H9 (cell line): ENCODE results near the gene SCN4A. TPM values are rescaled to one million over a fixed set of nuclear protein-coding genes. Genes with fewer than 3 reads are reported as not detected.

Experiments used
- DNase-seq: peaks from one replicate; pipeline ENCODE4 v3.0.0-alpha.2; 2017
- H2AFZ ChIP-seq: one replicate; pipeline ENCODE4 v1.6.1; 2013; ENCODE audit warnings: mild to moderate bottlenecking, low read length, control low read depth, moderate library complexity
- H2AK5ac ChIP-seq: 2 replicates; pipeline ENCODE4 v1.6.1; 2013; ENCODE audit warnings: low read length, control low read depth, mixed read lengths; ENCODE audit not compliant: insufficient read length
- H2BK120ac ChIP-seq: one replicate; pipeline ENCODE4 v1.6.1; 2013; ENCODE audit warnings: low read depth, mild to moderate bottlenecking, low read length, control low read depth, inconsistent platforms; ENCODE audit not compliant: poor library complexity, severe bottlenecking
- H2BK12ac ChIP-seq: 2 replicates; pipeline ENCODE4 v1.6.1; 2013; ENCODE audit warnings: low read length, control low read depth, mixed read lengths, low read depth; ENCODE audit not compliant: insufficient read length
- H2BK15ac ChIP-seq: 2 replicates; pipeline ENCODE4 v1.6.1; 2013; ENCODE audit warnings: low read depth, low read length, control low read depth
- H2BK20ac ChIP-seq: one replicate; pipeline ENCODE4 v1.6.1; 2013; ENCODE audit warnings: low read depth, mild to moderate bottlenecking, low read length, control low read depth, inconsistent platforms; ENCODE audit not compliant: poor library complexity, severe bottlenecking
- H2BK5ac ChIP-seq: 2 replicates; pipeline ENCODE4 v1.6.1; 2013; ENCODE audit warnings: low read length, control low read depth, mixed read lengths; ENCODE audit not compliant: insufficient read length
- H3K14ac ChIP-seq: 2 replicates; pipeline ENCODE4 v1.6.1; 2013; ENCODE audit warnings: low read length, control low read depth; ENCODE audit not compliant: insufficient read depth
- H3K18ac ChIP-seq: 2 replicates; pipeline ENCODE4 v1.6.1; 2013; ENCODE audit warnings: low read depth, mild to moderate bottlenecking, mixed read lengths, low read length, control low read depth; ENCODE audit not compliant: insufficient read length
- H3K23ac ChIP-seq: 2 replicates; pipeline ENCODE4 v1.6.1; 2013; ENCODE audit warnings: low read length, control low read depth, mixed read lengths, low read depth; ENCODE audit not compliant: insufficient read length
- H3K23me2 ChIP-seq: 2 replicates; pipeline ENCODE4 v1.6.1; 2013; ENCODE audit warnings: low read depth, mild to moderate bottlenecking, mixed read lengths, low read length, control low read depth; ENCODE audit not compliant: insufficient read length, poor library complexity, severe bottlenecking
- H3K27ac ChIP-seq: 2 replicates; pipeline ENCODE4 v1.5.1; 2013; ENCODE audit warnings: low read length, control low read depth, mixed read lengths, low read depth; ENCODE audit not compliant: insufficient read length
- H3K27me3 ChIP-seq: 2 replicates; pipeline ENCODE4 v1.6.1; 2013; ENCODE audit warnings: low read length, control low read depth, inconsistent platforms; ENCODE audit not compliant: insufficient read depth
- H3K4ac ChIP-seq: 2 replicates; pipeline ENCODE4 v1.6.1; 2013; ENCODE audit warnings: low read depth, mild to moderate bottlenecking, control low read depth, inconsistent platforms, low read length, moderate library complexity
- H3K4me1 ChIP-seq: 2 replicates; pipeline ENCODE4 v1.6.1; 2013; ENCODE audit warnings: low read length, control low read depth, inconsistent platforms; ENCODE audit not compliant: insufficient read depth
- H3K4me2 ChIP-seq: 2 replicates; pipeline ENCODE4 v1.6.1; 2013; ENCODE audit warnings: low read length, control low read depth, mixed read lengths; ENCODE audit not compliant: insufficient read length, insufficient read depth
- H3K56ac ChIP-seq: 2 replicates; pipeline ENCODE4 v1.6.1; 2013; ENCODE audit warnings: low read depth, mild to moderate bottlenecking, mixed read lengths, low read length, control low read depth; ENCODE audit not compliant: insufficient read length
- H3K79me1 ChIP-seq: 2 replicates; pipeline ENCODE4 v1.6.1; 2013; ENCODE audit warnings: low read depth, mild to moderate bottlenecking, moderate library complexity, low read length, control low read depth, inconsistent platforms; ENCODE audit not compliant: insufficient read depth, poor library complexity, severe bottlenecking
- H3K79me2 ChIP-seq: 2 replicates; pipeline ENCODE4 v1.6.1; 2013; ENCODE audit warnings: low read length, control low read depth, inconsistent platforms; ENCODE audit not compliant: insufficient read depth
- H3K9ac ChIP-seq: 2 replicates; pipeline ENCODE4 v1.6.1; 2013; ENCODE audit warnings: low read length, control low read depth, mixed read lengths; ENCODE audit not compliant: insufficient read length; ENCODE audit errors: extremely low read depth
- H3K9me3 ChIP-seq: one replicate; pipeline ENCODE4 v1.6.1; 2013; ENCODE audit warnings: low read depth, low read length, inconsistent platforms; ENCODE audit not compliant: control insufficient read depth
- H3T11ph ChIP-seq: one replicate; pipeline ENCODE4 v1.6.1; 2013; ENCODE audit warnings: mild to moderate bottlenecking, low read length, control low read depth, inconsistent platforms
- H4K20me1 ChIP-seq: one replicate; pipeline ENCODE4 v1.6.1; 2013; ENCODE audit not compliant: control insufficient read depth, insufficient read length, insufficient read depth
- H4K5ac ChIP-seq: 2 replicates; pipeline ENCODE4 v1.6.1; 2013; ENCODE audit warnings: low read depth, mild to moderate bottlenecking, mixed read lengths, low read length, control low read depth; ENCODE audit not compliant: insufficient read length
- H4K8ac ChIP-seq: replicated peaks from 2 replicates; pipeline ENCODE4 v1.6.1; 2013; ENCODE audit warnings: low read length, control low read depth, mixed read lengths, low read depth; ENCODE audit not compliant: insufficient read length
- H4K91ac ChIP-seq: 2 replicates; pipeline ENCODE4 v1.6.1; 2013; ENCODE audit warnings: low read depth, mild to moderate bottlenecking, moderate library complexity, mixed read lengths, low read length, control low read depth; ENCODE audit not compliant: insufficient read length
- H3K27ac Mint-ChIP-seq, 3 experiments: 2 replicates in 2 of 3; 3 replicates in 1 of 3; pipeline ENCODE4 v1.8.0; 2020 to 2021; ENCODE audit warnings: mixed read lengths in 3 of 3, mild to moderate bottlenecking in 1 of 3, moderate library complexity in 1 of 3
- H3K27me3 Mint-ChIP-seq: 2 replicates; pipeline ENCODE4 v1.8.0; 2021; ENCODE audit warnings: low read depth, mild to moderate bottlenecking, moderate library complexity, mixed read lengths
- H3K36me3 Mint-ChIP-seq, 3 experiments: 2 replicates in 2 of 3; 3 replicates in 1 of 3; pipeline ENCODE4 v1.8.0; 2020 to 2021; ENCODE audit warnings: low read depth in 3 of 3, mixed read lengths in 3 of 3; ENCODE audit not compliant: insufficient read depth in 1 of 3
- H3K4me1 Mint-ChIP-seq, 2 experiments: 2 replicates each; pipeline ENCODE4 v1.8.0; 2020; ENCODE audit warnings: mixed read lengths in 2 of 2
- H3K4me3 Mint-ChIP-seq, 2 experiments: 2 replicates in 1 of 2; 3 replicates in 1 of 2; pipeline ENCODE4 v1.8.0; 2020 to 2021; ENCODE audit warnings: mild to moderate bottlenecking in 2 of 2, mixed read lengths in 2 of 2, moderate library complexity in 1 of 2
- H3K9me3 Mint-ChIP-seq, 2 experiments: 2 replicates in 1 of 2; 3 replicates in 1 of 2; pipeline ENCODE4 v1.8.0; 2020; ENCODE audit warnings: mild to moderate bottlenecking in 2 of 2, mixed read lengths in 2 of 2, moderate library complexity in 1 of 2
- CTCF ChIP-seq: fragments of 200-600 bp; sonication (generic); conservative IDR thresholded peaks from 3 replicates; pipeline ENCODE4 v1.8.0; 2021; ENCODE audit warnings: antibody characterized with exemption, mild to moderate bottlenecking
- WGBS: extraction: QIAGEN DNeasy Blood & Tissue Kit; methylation state at CpG from one replicate; pipeline ENCODE4 v1.1.7; 2013; ENCODE audit warnings: missing lambda C conversion rate, low lambda C conversion rate, mixed read lengths; ENCODE audit not compliant: insufficient read length; ENCODE audit errors: extremely low coverage; 5-methylcytosine and 5-hydroxymethylcytosine counted together
- total RNA-seq: library from RNA; stranded (reverse); gene quantifications from 2 replicates; pipeline ENCODE4 v1.2.1, GENCODE V29; 2021

The SCN4A gene
- total RNA-seq, 1 experiment from 2014 or later = 5.8 TPM

GRCh38 chr17:63949576-63950250 lies 23.0 kb downstream of the SCN4A start:
- no peaks in the 10 kb centered on the region for H3K27me3 ChIP-seq
- no peak overlapping the region for H4K91ac ChIP-seq
- no peak overlapping the region for H3T11ph ChIP-seq
- no peak overlapping the region for H2BK5ac ChIP-seq
- H3K23ac ChIP-seq = no peak overlapping the region
- no peak overlapping the region for H2AFZ ChIP-seq
- H3K9me3 Mint-ChIP-seq = no peaks in the 10 kb centered on the region
- H3K4me2 ChIP-seq = no peak overlapping the region
- TF ChIP-seq CTCF = no peak
- no peak overlapping the region for H3K14ac ChIP-seq
- no peaks in the 10 kb centered on the region for H3K4me1 ChIP-seq
- peaks cover 2 to 6% of the 10 kb centered on the region in 2 experiments; a peak in 2 of 4 replicates for H3K4me1 Mint-ChIP-seq
- no peak overlapping the region for H3K27ac Mint-ChIP-seq
- H3K79me2 ChIP-seq = no peaks in the 10 kb centered on the region
- H3K36me3 Mint-ChIP-seq = no peaks in the 10 kb centered on the region
- H3K56ac ChIP-seq = no peak overlapping the region
- WGBS = no CpG with 5 or more reads among the region's 18 CpGs
- no peaks in the 10 kb centered on the region for H3K27me3 Mint-ChIP-seq
- no peak overlapping the region for H4K5ac ChIP-seq
- no peak overlapping the region for H3K4ac ChIP-seq
- H3K4me3 Mint-ChIP-seq = no peak overlapping the region
- no peaks in the 10 kb centered on the region for H3K79me1 ChIP-seq
- H3K23me2 ChIP-seq = no peaks in the 10 kb centered on the region
- H3K18ac ChIP-seq = no peak overlapping the region
- no peak overlapping the region for H2BK120ac ChIP-seq
- no peak overlapping the region for H3K9ac ChIP-seq
- H3K9me3 ChIP-seq = no peaks in the 10 kb centered on the region
- no peak overlapping the region for H2AK5ac ChIP-seq
- no peak overlapping the region for H4K8ac ChIP-seq
- H3K27ac ChIP-seq = no peak overlapping the region
- no peak overlapping the region for H2BK15ac ChIP-seq
- H4K20me1 ChIP-seq = no peaks in the 10 kb centered on the region
- DNase-seq = no peak
- H2BK20ac ChIP-seq = no peak overlapping the region
- no peak overlapping the region for H2BK12ac ChIP-seq
